Measurements from ENCODE around the gene CNTNAP5.

DNA sequence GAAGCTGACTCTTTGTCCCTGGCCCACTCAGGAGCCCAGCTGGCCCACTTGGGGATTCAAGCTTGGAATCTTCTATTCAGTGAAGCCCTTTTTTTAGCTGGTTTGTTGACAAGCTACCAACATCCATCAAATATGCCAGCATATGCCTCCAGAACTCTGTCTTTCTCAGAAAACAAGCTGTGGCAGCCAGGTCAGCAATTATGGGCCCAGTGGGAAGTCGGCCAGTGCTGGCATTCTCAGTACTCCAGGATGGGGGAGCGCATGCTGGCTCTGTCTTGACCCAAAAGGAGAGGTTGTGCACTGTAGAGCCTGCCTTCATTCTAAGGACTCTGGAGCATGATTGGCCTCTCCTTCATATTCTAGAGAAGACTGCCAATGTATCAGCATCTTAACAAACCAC lies 401.5 kb downstream of the CNTNAP5 start:
- TF ChIP-seq, protein P1, sequence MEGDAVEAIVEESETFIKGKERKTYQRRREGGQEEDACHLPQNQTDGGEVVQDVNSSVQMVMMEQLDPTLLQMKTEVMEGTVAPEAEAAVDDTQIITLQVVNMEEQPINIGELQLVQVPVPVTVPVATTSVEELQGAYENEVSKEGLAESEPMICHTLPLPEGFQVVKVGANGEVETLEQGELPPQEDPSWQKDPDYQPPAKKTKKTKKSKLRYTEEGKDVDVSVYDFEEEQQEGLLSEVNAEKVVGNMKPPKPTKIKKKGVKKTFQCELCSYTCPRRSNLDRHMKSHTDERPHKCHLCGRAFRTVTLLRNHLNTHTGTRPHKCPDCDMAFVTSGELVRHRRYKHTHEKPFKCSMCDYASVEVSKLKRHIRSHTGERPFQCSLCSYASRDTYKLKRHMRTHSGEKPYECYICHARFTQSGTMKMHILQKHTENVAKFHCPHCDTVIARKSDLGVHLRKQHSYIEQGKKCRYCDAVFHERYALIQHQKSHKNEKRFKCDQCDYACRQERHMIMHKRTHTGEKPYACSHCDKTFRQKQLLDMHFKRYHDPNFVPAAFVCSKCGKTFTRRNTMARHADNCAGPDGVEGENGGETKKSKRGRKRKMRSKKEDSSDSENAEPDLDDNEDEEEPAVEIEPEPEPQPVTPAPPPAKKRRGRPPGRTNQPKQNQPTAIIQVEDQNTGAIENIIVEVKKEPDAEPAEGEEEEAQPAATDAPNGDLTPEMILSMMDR (IDR thresholded peaks at IDR 0.05), result no peak
- TF ChIP-seq POLR2AphosphoS5 (IDR thresholded peaks at IDR 0.05) (no peak), POLR2A (IDR thresholded peaks at IDR 0.05) (no peak)
